GM21717 (cell line): Measurements from ENCODE around the gene TKT.

ENCODE experiments used
- ATAC-seq: cut with Tn5 transposase; IDR thresholded peaks from one replicate; pipeline ENCODE4 v1.9.1; 2021; ENCODE audit warnings: mild to moderate bottlenecking, moderate library complexity; ENCODE audit not compliant: unreplicated experiment

The TKT gene

GRCh38 chr3:53240989-53241972 lies 14.5 kb downstream of the TKT start:
- ATAC-seq: no peak

DNA sequence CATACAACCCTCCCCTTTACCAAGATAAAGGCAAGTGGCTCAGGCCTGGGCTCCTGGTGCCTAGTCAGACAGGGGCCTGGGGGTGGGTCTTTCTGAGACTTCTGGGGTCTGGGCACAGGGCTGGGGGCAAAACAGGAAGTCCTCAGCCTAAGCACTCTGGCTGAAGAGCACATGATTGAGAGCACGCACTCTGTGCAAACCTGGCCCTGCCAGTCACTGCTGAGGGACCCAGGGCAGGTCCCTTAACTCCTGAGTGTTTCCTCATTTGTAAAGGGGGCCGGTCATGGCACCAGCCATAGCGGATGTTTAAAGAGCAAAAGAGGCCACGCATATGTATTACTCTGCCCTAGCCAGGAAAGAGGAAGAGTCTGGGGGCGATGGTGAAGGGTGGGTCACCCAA lies 16.0 kb downstream of the TKT start:
- no peak for ATAC-seq

- no peak for ATAC-seq
These were observed 16.9 kb downstream of the TKT start for GRCh38 chr3:53238886-53239285.

- no peak for ATAC-seq
These were observed 17.6 kb downstream of the TKT start for GRCh38 chr3:53238051-53238850.

- no peak for ATAC-seq
These were observed 19.5 kb downstream of the TKT start for GRCh38 chr3:53236112-53236841.

- no peak for ATAC-seq
These were observed 20.3 kb downstream of the TKT start for GRCh38 chr3:53235545-53235944.

DNA sequence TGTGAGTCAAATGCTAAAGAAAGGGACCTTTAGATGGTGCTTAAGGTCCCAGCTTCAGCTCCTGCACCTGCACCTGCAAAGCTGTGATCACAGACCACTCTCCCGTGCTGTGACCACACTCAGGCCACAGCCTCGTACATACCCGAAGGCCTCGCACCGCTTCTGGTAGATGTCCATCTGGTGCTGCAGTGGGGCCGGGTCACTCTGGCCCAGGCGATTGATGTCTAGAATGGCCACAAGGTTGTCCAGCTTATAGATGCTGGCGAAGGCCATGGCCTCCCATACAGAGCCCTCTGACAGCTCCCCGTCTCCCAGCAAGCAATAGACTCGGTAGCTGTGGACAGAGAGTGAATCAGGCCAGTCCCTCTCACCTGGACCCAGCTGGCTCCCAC lies 21.0 kb downstream of the TKT start:
- ATAC-seq: no peak

GRCh38 chr3:53234130-53234840 lies 21.5 kb downstream of the TKT start:
- no peak for ATAC-seq

DNA sequence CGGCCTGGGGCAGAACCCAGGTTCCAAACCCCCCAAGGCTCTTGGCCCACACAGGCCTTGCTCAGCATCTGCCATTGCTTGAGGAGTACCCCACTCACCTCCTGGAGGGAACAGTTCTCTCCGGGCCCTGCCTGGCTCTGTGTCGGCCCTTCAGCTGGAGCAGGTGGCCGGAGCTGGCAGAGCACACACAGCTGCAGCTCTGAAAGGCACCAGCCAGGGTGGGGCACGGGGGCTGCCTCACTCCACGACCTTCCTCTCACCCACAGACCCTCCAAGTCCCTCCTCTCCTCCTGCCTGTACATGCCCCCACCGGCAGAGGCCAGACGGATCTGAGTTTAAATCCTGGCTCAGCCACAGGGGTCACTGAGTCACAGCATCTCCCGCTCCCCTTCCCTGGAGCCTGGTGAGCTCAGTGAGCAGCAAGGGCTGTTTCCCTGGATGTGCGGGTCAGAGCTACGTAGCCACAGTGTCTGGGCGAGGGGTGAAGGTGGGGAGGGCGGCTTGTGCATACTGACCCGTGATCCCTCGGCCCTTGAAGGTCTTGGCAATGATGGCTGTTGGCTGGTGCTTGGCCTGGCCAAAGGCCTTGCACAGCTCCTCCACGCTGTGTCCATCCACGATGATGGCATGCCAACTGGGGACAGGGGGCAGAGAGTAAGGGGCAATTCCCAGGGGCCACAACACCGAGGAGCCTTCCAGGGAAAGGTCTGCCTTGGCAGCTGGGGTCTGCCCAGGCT lies 23.0 kb downstream of the TKT start:
- no peak for ATAC-seq

GRCh38 chr3:53231532-53232511 lies 24.0 kb downstream of the TKT start:
- no peak for ATAC-seq

DNA sequence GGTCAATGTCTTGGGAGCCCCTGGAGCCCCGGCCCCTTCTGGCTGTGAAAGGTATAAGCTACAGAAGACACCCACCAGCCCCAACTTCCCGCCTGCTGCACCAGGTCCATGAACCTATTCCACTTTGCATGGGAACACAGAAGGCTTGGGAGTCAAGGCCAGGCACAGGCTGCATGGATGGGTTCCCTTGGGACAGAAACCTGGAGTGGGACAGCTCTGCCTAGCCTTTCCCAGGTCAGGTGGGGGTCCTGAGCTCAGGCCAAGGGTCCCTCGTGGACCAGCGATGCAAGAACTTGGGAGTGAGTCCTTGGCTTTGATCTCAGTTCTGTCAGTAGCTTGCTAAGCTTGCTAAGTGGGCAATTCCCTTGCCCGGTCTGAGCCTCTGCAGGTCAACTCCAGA lies 25.0 kb downstream of the TKT start:
- ATAC-seq: no peak

DNA sequence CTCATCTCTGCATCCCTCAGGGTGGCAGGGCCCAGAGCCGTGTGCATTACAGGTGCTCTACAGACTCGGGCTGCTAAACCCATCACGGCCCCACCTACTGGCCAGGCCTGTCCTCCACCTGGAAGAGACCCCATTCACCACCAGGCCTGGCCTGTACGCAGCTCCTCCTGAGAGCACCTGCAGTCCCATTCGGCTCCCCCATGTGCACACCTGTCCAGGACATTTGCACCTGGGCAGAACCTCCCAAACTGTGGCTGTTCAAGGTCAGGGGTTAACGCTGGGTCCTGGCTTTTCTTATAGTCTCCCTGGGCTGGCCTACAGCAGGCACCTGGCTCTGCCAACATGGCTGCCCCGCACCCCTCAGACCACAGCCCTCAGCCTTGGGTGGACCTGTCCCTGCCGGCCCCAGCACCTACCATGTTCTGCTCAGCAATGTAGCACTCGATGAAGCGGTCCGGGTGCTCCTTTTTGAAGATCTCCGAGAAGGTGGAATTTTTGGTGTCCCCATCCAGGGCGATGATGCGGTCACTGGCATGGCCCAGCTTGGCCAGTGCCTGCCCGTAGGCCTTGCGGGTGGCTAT lies 25.7 kb downstream of the TKT start:
- no peak for ATAC-seq

- no peak for ATAC-seq
These were observed 26.2 kb downstream of the TKT start for GRCh38 chr3:53229606-53230005.

DNA sequence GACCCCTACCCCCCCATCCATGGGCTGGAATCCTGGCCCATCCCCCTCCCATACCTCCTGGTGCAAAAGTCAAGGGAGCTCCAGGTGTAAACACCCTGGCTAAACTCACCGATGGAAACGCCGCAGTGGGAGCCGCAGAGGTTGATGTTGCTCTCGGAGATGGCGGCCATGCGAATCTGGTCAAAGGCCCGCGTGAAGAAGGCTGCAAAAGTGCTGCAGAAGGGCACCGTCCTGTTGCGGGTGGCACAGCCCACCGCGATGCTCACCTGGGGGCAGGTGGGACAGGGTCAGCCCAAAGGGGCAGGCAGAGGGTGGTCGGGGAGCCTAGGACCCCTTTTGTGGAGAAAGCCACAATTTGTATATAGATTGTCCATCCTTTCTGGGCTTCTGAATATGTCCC lies 26.7 kb downstream of the TKT start:
- ATAC-seq: no peak

DNA sequence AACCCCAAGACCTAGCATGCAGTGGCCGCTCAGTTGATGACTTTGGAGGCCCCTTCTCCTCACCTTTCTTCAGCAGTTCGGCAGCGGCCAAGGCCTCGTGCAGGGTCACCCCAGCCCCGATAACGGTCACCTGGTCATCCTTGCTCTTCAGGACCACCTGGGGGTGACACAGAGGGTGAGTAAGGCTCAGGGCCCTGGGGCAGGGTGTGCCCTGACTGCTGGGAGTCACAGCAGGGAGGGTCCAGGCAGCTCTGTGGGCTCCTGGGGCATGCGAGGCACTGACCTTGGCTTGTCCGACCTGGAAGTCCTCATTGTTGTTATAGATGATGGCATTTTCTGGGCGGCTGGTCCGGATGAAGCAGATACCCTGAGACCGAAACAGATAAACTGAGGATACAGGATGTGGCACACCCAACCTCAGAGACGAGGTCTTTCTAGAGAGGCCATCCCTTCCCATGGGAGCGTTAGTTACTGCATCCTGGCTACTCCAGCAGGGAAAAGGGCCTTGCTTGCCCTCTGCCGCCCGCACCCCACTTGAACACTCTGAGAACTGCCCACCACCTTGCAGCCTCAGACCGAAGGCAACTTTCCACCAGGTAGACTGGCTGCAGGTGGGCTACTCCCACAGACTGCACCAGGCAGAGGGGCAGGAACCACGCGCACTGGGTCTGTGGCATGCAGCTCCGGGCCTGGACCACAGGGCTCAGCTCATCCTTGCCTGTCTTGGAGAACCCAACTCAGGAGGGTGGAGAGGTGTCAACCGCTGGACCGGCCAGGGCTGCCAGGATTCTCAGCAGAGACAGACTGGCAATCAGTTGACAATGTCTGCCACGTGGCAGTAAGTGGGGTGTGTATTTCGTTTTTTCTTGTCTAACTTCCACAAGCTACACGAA lies 27.6 kb downstream of the TKT start:
- ATAC-seq: no peak

DNA sequence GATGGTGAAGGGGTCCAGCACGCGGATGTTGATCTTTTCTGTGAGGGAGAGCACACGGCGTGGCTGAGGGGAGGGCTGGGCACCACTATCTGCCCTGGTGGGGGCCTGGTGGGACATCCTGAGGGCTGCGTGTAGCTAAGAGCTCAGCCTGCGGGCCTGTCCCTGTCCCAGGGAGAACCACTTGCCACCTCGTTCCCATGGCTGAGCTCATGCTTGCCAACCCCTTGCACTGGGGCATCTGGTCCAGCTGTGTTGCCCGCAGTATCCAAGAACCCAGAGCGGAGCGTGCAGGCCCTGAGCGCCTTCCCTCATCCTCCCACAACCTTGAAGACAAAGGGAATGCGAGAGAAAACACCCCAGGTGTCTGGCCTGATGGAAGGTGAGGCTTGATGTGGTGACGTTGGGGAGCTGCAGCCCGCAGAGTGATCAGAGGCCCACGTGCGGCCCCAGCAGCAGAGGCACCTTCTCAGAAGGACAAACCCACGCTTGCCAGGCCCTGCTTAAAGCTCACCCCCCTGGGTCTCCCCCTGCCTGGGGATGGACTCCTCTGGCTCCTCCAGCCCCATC lies 28.9 kb downstream of the TKT start:
- ATAC-seq: no peak
